Measurements from ENCODE around the gene TEX9.
A peak's percentile ranks its signal among the peaks of the same experiment; 100 is the strongest.
"Not testable (repeated sequence)": the region's sequence is repeated elsewhere in the genome, so short reads cannot be mapped to it uniquely, and the experiment has no call there.

The TEX9 gene

GRCh38 chr15:56358604-56359003, 6.6 kb upstream of the TEX9 start:
- TF ChIP-seq ZFX (IDR thresholded peaks at IDR 0.05; ENCODE audit: borderline replicate concordance) (no peak), CTCF (IDR thresholded peaks at IDR 0.05) (no peak)
- H3K27ac ChIP-seq: no peak overlapping the region

DNA sequence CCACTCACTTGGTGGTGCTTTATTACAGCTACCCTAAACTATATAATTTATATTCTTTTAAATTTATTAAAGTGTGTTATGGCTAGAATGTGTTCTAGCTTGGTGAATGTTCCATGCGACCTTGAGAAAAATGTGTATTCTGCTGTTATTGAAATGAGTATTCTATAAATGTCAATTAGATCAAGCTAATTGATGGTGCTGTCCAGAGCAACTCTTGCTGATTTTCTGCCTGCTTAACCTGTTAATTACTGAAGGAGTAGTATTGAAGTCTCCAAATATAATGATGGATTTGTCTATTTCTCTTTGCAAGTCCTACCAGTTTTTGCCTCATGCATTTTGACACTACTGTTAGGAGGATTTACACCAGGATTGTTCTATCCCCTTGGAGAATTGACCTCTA, 3.2 kb upstream of the TEX9 start:
- TF ChIP-seq CTCF (IDR thresholded peaks at IDR 0.05) (no peak), ZFX (IDR thresholded peaks at IDR 0.05; ENCODE audit: borderline replicate concordance) (no peak)
- no peak overlapping the region for H3K27ac ChIP-seq

DNA sequence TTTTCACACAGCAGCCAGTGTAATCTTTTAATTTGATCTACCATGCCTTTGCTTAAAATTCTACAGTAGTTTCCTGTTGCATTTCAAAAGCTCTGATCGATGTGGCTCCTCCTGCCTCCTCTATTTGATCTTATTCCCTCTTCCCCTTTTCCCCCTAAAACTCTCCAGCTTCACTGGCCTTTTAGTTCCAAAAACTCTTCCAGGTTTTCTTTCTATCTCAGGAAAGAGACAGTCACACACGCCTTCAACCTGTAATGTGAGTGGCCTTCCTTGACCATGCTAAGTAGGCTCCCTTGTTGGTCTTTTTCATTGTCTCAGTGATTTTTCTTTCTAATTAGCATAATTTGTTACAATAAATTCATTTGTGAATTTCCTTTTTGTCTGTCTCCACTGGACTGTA, 985 bp downstream of the TEX9 start:
- no peak for TF ChIP-seq CTCF (IDR thresholded peaks at IDR 0.05)
- TF ChIP-seq ZFX (IDR thresholded peaks at IDR 0.05; ENCODE audit: borderline replicate concordance): no peak
- peak overlapping the region; percentile 40 for H3K27ac ChIP-seq

DNA sequence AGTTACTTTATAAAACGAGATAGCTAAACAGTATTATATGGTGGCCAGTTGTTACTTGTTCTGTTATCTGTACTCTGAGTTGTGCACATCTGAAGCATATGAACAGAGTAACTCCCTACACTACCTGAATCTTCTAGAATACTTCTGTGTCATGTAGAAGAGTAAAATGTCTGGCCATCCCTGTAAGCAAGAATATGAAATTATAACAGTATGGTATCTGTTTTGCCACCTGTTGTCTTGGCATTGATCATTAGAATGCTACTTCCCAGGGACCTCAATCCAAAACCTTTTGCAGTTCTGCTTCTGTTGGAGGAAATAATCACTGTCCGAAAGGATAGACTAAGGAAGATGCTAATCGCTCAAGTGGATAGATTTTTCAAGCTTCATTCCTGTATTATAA, 1.9 kb downstream of the TEX9 start:
- TF ChIP-seq CTCF (IDR thresholded peaks at IDR 0.05) (no peak), ZFX (IDR thresholded peaks at IDR 0.05; ENCODE audit: borderline replicate concordance) (no peak)
- no peak overlapping the region for H3K27ac ChIP-seq

- no peak for TF ChIP-seq CTCF (IDR thresholded peaks at IDR 0.05)
- no peak for TF ChIP-seq ZFX (IDR thresholded peaks at IDR 0.05; ENCODE audit: borderline replicate concordance)
- H3K27ac ChIP-seq: no peak overlapping the region
These were observed 4.0 kb downstream of the TEX9 start for GRCh38 chr15:56369234-56369633.

DNA sequence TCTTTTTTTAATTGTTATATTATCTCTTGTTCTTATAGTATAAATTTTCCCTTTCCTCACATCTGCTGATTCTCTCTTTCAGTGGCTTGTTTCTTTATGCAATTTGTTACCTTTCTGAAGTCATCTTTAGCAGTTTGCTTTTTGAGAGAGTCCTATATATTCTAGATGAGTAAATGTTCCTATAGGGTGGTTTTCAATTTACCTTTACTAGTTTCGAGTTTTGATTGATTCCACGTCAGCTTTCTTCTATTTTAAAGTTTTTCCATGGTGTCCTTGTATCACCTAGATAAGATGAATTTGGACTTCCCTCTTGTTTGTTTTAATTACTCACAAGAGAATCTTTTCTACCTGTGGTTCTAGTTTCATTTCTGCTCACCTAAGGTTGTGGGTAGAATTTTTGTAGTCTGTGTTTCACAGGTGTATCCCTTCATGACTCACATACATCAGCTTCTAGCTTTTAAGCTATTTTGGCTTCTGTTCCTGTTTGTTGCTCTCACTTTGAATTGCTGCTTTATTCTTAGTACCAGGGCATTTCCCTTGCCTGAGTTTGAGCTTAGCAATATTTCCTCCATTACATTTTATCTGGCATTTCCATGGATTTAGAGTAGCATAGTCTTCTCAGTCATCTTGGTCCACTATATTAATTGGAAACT, 6.4 kb downstream of the TEX9 start:
- TF ChIP-seq CTCF (IDR thresholded peaks at IDR 0.05) (no peak), ZFX (IDR thresholded peaks at IDR 0.05; ENCODE audit: borderline replicate concordance) (no peak)
- no peak overlapping the region for H3K27ac ChIP-seq

- H3K27ac ChIP-seq: not testable (repeated sequence)
These were observed 9.5 kb downstream of the TEX9 start for GRCh38 chr15:56374693-56375092.

GRCh38 chr15:56377822-56378221, 12.6 kb downstream of the TEX9 start:
- not testable (repeated sequence) for H3K27ac ChIP-seq

Measured in 22Rv1 (cell line).